Smooth muscle cell (in vitro differentiated cells): Measurements from ENCODE around the gene ACOT6. TPM values are rescaled to one million over a fixed set of nuclear protein-coding genes. Genes with fewer than 3 reads are reported as not detected.

ENCODE experiments used
- DNase-seq: peaks from one replicate; lab custom pipeline; 2025; ENCODE audit not compliant: unreplicated experiment; lab: John Stamatoyannopoulos, UW
- H2AFZ ChIP-seq: fragments of 200-600 bp; sonication (generic); 2 replicates; pipeline ENCODE4 v1.6.0; 2016; ENCODE audit warnings: antibody characterized with exemption, low read depth, mild to moderate bottlenecking
- H3F3A ChIP-seq: fragments of 200-600 bp; sonication (generic); 2 replicates; pipeline ENCODE4 v1.6.0; 2017; ENCODE audit warnings: antibody characterized with exemption, low read depth
- H3K27ac ChIP-seq: fragments of 200-600 bp; sonication (generic); 2 replicates; pipeline ENCODE4 v1.5.1; 2016; ENCODE audit warnings: low read depth, mild to moderate bottlenecking
- H3K27me3 ChIP-seq: fragments of 200-600 bp; sonication (generic); 2 replicates; pipeline ENCODE4 v1.6.1; 2016; ENCODE audit warnings: low read depth, mild to moderate bottlenecking
- H3K36me3 ChIP-seq: fragments of 200-600 bp; sonication (generic); 2 replicates; pipeline ENCODE4 v1.5.1; 2016; ENCODE audit warnings: low read depth
- H3K4me1 ChIP-seq: fragments of 200-600 bp; sonication (generic); 2 replicates; pipeline ENCODE4 v1.5.1; 2016; ENCODE audit warnings: low read depth
- H3K4me2 ChIP-seq: fragments of 200-600 bp; sonication (generic); 2 replicates; pipeline ENCODE4 v1.6.0; 2016; ENCODE audit warnings: mild to moderate bottlenecking
- H3K4me3 ChIP-seq: fragments of 200-600 bp; sonication (generic); 2 replicates; pipeline ENCODE4 v1.5.1; 2016; ENCODE audit warnings: mild to moderate bottlenecking
- H3K79me2 ChIP-seq: fragments of 200-600 bp; sonication (generic); 2 replicates; pipeline ENCODE4 v1.6.0; 2016; ENCODE audit warnings: low read depth, mild to moderate bottlenecking
- H3K9ac ChIP-seq: fragments of 200-600 bp; sonication (generic); 2 replicates; pipeline ENCODE4 v1.6.0; 2016; ENCODE audit warnings: low read depth
- H3K9me3 ChIP-seq: fragments of 200-600 bp; sonication (generic); replicated peaks from 2 replicates; pipeline ENCODE4 v1.5.1; 2016; ENCODE audit warnings: low read depth
- H4K20me1 ChIP-seq: fragments of 200-600 bp; sonication (generic); 2 replicates; pipeline ENCODE4 v1.6.0; 2016; ENCODE audit warnings: low read depth
- CTCF ChIP-seq: fragments of 200-600 bp; sonication (generic); IDR thresholded peaks from 2 replicates; pipeline ENCODE4 v1.5.1; 2017; ENCODE audit warnings: borderline replicate concordance, mild to moderate bottlenecking, antibody characterized with exemption; ENCODE audit not compliant: insufficient read depth, poor library complexity, severe bottlenecking
- WGBS: methylation state at CpG from one replicate; pipeline ENCODE4 v1.1.7; 2016; ENCODE audit warnings: low lambda C conversion rate; 5-methylcytosine and 5-hydroxymethylcytosine counted together
- polyA plus RNA-seq: library from polyadenylated mRNA; unstranded; fragments of >200 nt; fragmentation: Nextera tagmentation; extraction: Ambion mirVana; gene quantifications from 2 replicates; pipeline ENCODE4 v1.2.1, GENCODE V29; 2016
- total RNA-seq: library from RNA; depleted of rRNA; stranded (reverse); fragments of >200 nt; gene quantifications from 2 replicates; pipeline ENCODE4 v1.2.3, GENCODE V29; 2014

ACOT6 gene
- total and polyA plus RNA-seq, 2 experiments from 2014 or later = not detected

- 63% methylated on average over 2 of the region's 2 CpGs for WGBS
- Histone ChIP-seq H3K9me3 (no peaks in the 10 kb centered on the region), H4K20me1 (no peaks in the 10 kb centered on the region), H3K36me3 (no peaks in the 10 kb centered on the region), H2AFZ (no peak overlapping the region), H3K4me3 (no peak overlapping the region), H3K9ac (no peak overlapping the region), H3K79me2 (no peaks in the 10 kb centered on the region), H3K4me1 (no peaks in the 10 kb centered on the region), H3K4me2 (no peak overlapping the region), H3K27ac (no peak overlapping the region), H3F3A (no peaks in the 10 kb centered on the region), H3K27me3 (no peaks in the 10 kb centered on the region)
- TF ChIP-seq CTCF = no peak
- no peak for DNase-seq
These were observed 1.6 kb upstream of the ACOT6 start for GRCh38 chr14:73610687-73611086.

GRCh38 chr14:73613046-73613383 is 698 bp downstream of the ACOT6 start:
- DNase-seq = no peak
- 9% methylated on average over 13 of the region's 13 CpGs for WGBS
- Histone ChIP-seq H3K4me1 (no peaks in the 10 kb centered on the region), H3K36me3 (no peaks in the 10 kb centered on the region), H3K27ac (no peak overlapping the region), H4K20me1 (no peaks in the 10 kb centered on the region), H3K9ac (no peak overlapping the region), H3K4me3 (peak overlapping the region; percentile 61), H3K79me2 (no peaks in the 10 kb centered on the region), H3K27me3 (no peaks in the 10 kb centered on the region), H3F3A (no peaks in the 10 kb centered on the region), H3K4me2 (peak overlapping the region; percentile 80), H2AFZ (peak overlapping the region; percentile 74), H3K9me3 (no peaks in the 10 kb centered on the region)
- no peak for TF ChIP-seq CTCF

GRCh38 chr14:73613419-73613963 is 1.2 kb downstream of the ACOT6 start:
- H3K79me2 ChIP-seq = no peaks in the 10 kb centered on the region
- no peaks in the 10 kb centered on the region for H3K36me3 ChIP-seq
- no peak overlapping the region for H3K9ac ChIP-seq
- DNase-seq = no peak
- no peaks in the 10 kb centered on the region for H3K9me3 ChIP-seq
- no peaks in the 10 kb centered on the region for H3F3A ChIP-seq
- peak overlapping the region; percentile 80 for H3K4me2 ChIP-seq
- H3K27me3 ChIP-seq = no peaks in the 10 kb centered on the region
- TF ChIP-seq CTCF = no peak
- H2AFZ ChIP-seq = peak overlapping the region; percentile 74
- 91% methylated on average over 3 of the region's 3 CpGs for WGBS
- H3K4me3 ChIP-seq = peak overlapping the region; percentile 61
- no peaks in the 10 kb centered on the region for H4K20me1 ChIP-seq
- no peak overlapping the region for H3K27ac ChIP-seq
- H3K4me1 ChIP-seq = no peaks in the 10 kb centered on the region

DNA sequence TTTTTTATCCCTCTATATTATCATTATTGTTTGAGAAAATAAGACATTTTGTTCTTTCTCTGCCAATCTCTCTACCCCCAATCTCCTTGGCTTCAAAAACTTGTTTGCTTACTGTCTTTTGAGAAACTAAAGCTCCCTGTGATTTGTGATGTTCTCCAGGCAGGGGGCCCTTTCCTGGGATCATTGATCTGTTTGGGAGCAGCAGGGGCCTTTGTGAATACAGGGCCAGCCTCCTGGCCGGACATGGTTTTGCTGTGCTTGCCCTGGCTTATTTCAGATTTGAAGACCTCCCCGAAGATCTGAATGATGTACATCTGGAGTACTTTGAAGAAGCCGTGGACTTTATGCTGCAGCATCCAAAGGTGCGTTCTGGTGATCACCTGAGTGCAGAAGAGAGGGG is 4.5 kb downstream of the ACOT6 start:
- Histone ChIP-seq H2AFZ (no peak overlapping the region), H4K20me1 (no peaks in the 10 kb centered on the region), H3K79me2 (no peaks in the 10 kb centered on the region), H3K27ac (no peak overlapping the region), H3K4me1 (no peaks in the 10 kb centered on the region), H3K9me3 (no peaks in the 10 kb centered on the region), H3F3A (no peaks in the 10 kb centered on the region), H3K9ac (no peak overlapping the region), H3K4me2 (no peak overlapping the region), H3K36me3 (no peaks in the 10 kb centered on the region), H3K4me3 (no peak overlapping the region), H3K27me3 (no peaks in the 10 kb centered on the region)
- no peak for DNase-seq
- TF ChIP-seq CTCF = no peak
- WGBS = 87% methylated on average over 4 of the region's 4 CpGs
